IPS-15b (cell line): Measurements from ENCODE around the gene C16orf96.
"Not testable (repeated sequence)": the region's sequence is repeated elsewhere in the genome, so short reads cannot be mapped to it uniquely, and the experiment has no call there.

Experiments used
- H3K27me3 ChIP-seq: one replicate; pipeline ENCODE4 v1.6.1; 2013; ENCODE audit warnings: low read length; ENCODE audit not compliant: control insufficient read depth, insufficient read depth
- H3K36me3 ChIP-seq: one replicate; pipeline ENCODE4 v1.6.1; 2013; ENCODE audit warnings: low read length; ENCODE audit not compliant: control insufficient read depth, insufficient read depth
- H3K4me1 ChIP-seq: one replicate; pipeline ENCODE4 v1.6.1; 2013; ENCODE audit warnings: mild to moderate bottlenecking, low read length; ENCODE audit not compliant: control insufficient read depth, insufficient read depth
- H3K4me3 ChIP-seq: one replicate; pipeline ENCODE4 v1.5.1; 2013; ENCODE audit warnings: low read depth, low read length
- H3K9ac ChIP-seq: one replicate; pipeline ENCODE4 v1.6.1; 2013; ENCODE audit warnings: low read depth, mild to moderate bottlenecking, low read length
- H3K9me3 ChIP-seq: one replicate; pipeline ENCODE4 v1.6.1; 2013; ENCODE audit warnings: mild to moderate bottlenecking, low read length; ENCODE audit not compliant: control insufficient read depth, insufficient read depth

C16orf96 gene

DNA sequence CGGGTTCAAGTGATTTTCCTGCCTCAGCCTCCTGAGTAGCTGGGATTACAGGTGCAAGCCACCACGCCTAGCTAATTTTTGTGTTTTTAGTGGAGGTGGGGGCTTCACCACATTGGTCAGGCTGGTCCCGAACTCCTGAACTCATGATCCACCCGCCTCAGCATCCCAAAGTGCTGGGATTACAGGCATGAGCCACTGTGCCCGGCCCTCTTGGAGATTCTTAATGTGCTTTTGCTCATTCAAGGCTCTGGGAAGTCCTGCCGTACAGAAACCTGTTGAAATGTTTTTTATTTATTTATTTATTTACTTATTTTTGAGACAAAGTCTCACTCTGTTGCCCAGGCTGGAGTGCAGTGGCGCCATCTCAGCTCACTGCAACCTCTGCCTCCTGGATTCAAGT is 17.8 kb downstream of the C16orf96 start:
- H3K36me3 ChIP-seq, H3K27me3 ChIP-seq, H3K4me3 ChIP-seq, H3K9me3 ChIP-seq, H3K9ac ChIP-seq: not testable (repeated sequence)
- peaks cover 17% of the 10 kb centered on the region for H3K4me1 ChIP-seq

DNA sequence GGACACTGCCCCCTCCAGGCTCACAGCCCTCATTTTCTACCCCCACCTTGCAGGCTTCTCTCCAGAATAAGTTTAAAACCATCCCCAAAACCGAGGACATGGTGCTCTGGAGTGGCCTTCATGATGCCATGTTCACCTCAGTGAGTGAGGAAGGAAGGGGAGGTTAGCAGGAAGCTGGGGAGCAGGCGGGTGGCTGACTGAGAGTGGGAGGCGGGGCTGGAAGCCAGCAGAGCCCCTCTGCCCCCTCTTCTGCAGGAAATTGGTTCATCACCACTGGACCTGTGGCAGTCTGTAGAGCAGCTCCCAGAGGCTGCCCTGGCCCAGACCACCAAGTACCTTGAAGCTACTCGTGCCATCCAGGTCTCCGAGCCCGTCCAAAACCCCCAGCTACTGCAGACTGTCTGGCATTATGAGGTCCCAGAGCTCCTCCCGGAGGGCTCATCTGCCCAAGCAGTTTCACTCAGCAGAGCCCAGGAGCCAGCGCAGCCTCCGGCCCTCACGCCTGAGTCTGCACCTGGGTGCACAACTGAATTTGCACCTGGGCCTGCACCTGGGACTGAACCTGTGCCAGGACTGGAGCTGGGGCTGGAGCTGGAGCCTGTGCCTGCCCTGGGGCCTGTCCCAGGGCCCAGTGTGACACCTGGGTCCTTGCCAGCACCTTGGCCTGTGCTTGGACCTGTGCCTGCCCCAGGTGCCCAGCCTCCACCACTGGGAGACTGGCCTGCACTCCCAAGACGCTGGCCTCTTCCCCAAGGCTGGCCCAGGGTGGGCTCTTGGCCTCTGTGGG is 19.0 kb downstream of the C16orf96 start:
- Histone ChIP-seq H3K4me1 (peaks cover 11% of the 10 kb centered on the region), H3K9me3 (no peaks in the 10 kb centered on the region), H3K4me3 (no peak overlapping the region), H3K9ac (no peak overlapping the region), H3K27me3 (no peaks in the 10 kb centered on the region), H3K36me3 (no peaks in the 10 kb centered on the region)

DNA sequence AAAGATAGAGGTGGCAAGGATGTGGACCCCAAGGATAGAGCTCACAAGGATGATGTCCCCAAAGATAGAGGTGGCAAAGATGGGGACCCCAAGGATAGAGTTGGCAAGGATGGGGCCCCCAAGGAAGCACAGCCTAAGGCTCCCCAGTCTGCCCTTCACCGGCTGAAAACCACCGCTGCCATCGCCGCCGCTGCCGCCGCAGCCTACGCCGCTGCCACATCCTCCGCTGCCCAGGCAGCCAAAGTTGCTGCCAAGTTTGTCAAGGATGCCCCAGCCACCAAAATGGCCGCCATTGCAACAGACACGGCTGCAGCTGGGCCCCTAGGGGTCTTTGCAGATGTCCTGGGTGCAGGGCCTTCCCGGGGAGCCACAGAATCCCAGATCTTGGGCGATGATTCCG is 19.9 kb downstream of the C16orf96 start:
- no peaks in the 10 kb centered on the region for H3K27me3 ChIP-seq
- no peaks in the 10 kb centered on the region for H3K9me3 ChIP-seq

DNA sequence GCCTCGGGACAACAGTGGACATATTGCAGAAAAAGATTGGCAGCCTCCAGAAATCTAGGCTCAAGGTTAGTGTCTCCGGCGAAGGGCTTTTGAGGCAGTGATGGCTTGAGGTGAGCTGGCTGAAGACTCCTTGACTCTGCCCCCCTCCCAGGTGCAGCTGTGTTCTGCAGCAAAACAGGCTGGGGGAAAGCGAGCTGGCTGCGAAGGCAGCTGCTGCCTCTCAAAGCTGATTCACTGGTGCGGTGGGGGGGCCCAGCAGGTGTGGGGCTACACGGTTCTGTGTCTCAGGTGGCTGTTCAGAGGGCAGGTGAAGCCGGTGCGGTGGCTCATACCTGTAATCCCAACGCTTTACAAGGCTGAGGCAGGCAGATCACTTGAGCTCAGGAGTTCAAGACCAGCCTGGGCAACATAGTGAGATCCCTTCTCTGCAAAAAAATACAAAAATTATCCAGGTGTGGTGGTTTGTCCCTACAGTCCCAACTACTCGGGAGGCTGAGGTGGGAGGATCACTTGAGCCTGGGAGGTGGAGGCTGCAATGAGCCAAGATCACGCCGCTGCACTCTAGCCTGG is 22.9 kb downstream of the C16orf96 start:
- H3K9me3 ChIP-seq = no peaks in the 10 kb centered on the region
- H3K4me3 ChIP-seq = no peak overlapping the region
- no peak overlapping the region for H3K9ac ChIP-seq
- H3K4me1 ChIP-seq = no peaks in the 10 kb centered on the region
- H3K36me3 ChIP-seq = no peaks in the 10 kb centered on the region
- H3K27me3 ChIP-seq = no peaks in the 10 kb centered on the region

More for the DNA sequence above, 19.9 kb downstream of the C16orf96 start:
- Histone ChIP-seq H3K9ac (no peak overlapping the region), H3K4me3 (no peak overlapping the region), H3K4me1 (peaks cover 6% of the 10 kb centered on the region), H3K36me3 (no peaks in the 10 kb centered on the region)

DNA sequence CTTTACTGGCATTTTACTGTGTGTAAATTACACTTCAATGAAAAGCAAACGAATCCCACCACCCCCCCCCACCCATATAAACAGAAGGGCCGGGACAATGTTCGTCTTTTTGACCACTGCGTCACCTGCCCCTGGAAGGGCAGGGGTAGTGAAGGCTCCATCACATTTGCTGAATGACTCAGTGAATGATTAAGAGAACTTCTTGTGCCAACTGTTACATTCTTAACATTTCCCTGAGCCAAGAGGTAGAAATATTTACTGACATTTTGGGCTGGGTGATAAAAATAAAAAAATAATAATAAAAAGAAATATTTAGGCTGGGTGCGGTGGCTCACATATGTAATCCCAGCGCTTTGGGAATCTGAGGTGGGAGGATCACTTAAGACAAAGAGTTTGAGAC is 24.1 kb downstream of the C16orf96 start:
- no peak overlapping the region for H3K9ac ChIP-seq
- no peak overlapping the region for H3K4me3 ChIP-seq
- H3K36me3 ChIP-seq = no peaks in the 10 kb centered on the region
- no peaks in the 10 kb centered on the region for H3K4me1 ChIP-seq
- H3K9me3 ChIP-seq = no peaks in the 10 kb centered on the region
- no peaks in the 10 kb centered on the region for H3K27me3 ChIP-seq

DNA sequence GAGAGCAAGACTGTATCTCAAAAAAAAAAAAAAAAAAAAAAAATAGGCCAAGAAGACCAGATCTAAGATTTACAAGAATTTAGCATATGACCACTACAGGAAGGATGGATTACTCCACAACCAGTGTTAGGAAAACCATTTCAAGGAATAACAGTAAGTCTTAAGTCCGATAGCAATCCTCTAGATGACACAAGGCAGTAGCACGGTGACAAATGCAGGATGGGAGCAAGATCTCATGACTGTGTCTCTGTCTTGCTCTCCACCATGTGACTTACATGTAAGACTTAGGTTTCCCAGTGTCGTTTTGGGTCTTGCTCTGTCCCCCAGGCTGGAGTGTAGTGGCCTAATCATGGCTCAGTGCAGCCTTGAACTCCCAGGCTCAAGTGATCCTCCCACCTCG is 27.8 kb downstream of the C16orf96 start:
- H3K27me3 ChIP-seq = no peaks in the 10 kb centered on the region
- no peak overlapping the region for H3K9ac ChIP-seq
- peaks cover 4% of the 10 kb centered on the region for H3K9me3 ChIP-seq
- no peaks in the 10 kb centered on the region for H3K36me3 ChIP-seq
- H3K4me3 ChIP-seq = no peak overlapping the region
- no peaks in the 10 kb centered on the region for H3K4me1 ChIP-seq

DNA sequence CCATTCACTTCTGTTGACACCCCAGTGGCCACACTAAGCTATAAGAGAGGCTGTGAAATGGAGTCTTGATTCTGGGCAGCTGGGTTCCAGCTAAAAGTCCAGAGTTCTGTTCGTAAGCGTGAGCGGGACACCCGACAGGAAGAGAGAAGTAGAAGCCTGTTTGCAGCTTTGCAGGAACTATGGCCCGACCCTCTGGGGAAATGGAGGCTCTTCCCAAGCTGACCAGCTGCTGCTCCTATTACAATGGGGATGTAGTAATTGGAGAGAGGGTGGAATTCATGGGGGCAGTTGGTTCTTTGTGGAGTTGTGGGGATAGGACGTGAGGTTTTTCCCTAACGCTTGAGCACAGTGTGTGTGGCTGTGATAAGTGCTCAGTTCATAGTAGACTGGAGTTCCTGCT is 30.2 kb downstream of the C16orf96 start:
- H3K9me3 ChIP-seq = peaks cover 4% of the 10 kb centered on the region
- no peaks in the 10 kb centered on the region for H3K36me3 ChIP-seq
- no peaks in the 10 kb centered on the region for H3K27me3 ChIP-seq
- H3K4me1 ChIP-seq = no peaks in the 10 kb centered on the region
- H3K4me3 ChIP-seq = no peak overlapping the region
- no peak overlapping the region for H3K9ac ChIP-seq

DNA sequence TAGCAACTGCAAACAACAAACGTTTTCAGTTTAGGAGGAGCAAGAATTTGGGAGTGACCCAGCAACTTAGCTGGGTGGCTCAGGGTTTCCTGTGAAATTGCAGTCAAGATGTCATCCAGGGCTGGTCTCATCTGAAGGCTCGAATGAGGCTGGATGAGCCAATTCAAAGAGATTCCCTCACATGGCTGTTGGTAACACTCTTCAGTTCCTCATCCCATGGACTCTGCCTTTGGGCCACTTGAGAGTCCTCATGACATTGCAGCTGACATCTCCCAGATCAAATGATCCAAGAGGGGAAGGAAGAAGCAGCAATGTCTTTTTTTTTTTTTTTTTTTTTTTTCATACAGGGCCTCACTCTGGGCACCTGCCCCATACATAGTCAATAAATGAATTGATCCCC is 32.2 kb downstream of the C16orf96 start:
- Histone ChIP-seq H3K9me3 (peaks cover 4% of the 10 kb centered on the region), H3K9ac (no peak overlapping the region), H3K27me3 (no peaks in the 10 kb centered on the region), H3K36me3 (no peaks in the 10 kb centered on the region), H3K4me1 (peaks cover 8% of the 10 kb centered on the region), H3K4me3 (no peak overlapping the region)

DNA sequence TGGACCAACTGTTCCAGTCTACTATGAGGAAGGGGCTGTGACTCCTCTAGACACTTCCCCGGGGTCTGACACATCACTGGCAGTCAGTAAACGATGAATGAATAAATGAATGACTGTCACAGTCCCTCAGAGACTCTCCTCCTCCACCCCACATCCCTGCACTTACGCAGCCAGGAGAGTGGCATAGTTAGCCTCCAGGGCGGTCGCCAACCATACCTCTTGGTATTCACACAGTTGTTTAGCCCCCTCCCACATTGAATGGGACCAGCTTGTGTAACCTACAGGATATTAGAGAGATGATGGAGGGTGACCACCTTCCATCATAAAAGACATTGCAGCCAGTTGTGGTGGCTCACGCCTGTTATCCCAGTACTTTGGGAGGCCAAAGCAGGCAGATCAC is 32.8 kb downstream of the C16orf96 start:
- H3K4me3 ChIP-seq = no peak overlapping the region
- H3K9ac ChIP-seq = no peak overlapping the region

DNA sequence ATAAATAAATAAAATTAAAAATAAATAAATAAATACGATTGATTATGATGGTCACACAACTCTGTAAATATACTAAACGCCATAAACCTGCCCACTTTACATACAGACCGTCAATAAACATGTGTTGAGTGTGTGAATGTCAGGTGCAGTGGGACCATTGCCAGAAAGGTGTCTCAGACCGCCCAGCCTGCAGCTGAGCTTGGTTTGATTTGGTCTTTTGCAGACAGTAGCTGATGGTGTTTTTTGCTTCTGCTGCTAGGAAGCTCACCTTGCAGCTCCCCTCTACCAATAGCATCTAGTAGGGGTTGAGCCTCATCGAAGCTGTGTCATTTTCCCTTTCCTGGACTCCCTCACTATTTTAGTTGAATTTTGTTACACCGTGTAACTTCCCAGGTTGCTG is 35.1 kb downstream of the C16orf96 start:
- peaks cover 15% of the 10 kb centered on the region for H3K4me1 ChIP-seq
- H3K36me3 ChIP-seq = no peaks in the 10 kb centered on the region
- no peaks in the 10 kb centered on the region for H3K27me3 ChIP-seq

More for the DNA sequence above, 32.8 kb downstream of the C16orf96 start:
- Histone ChIP-seq H3K4me1 (peaks cover 13% of the 10 kb centered on the region), H3K36me3 (no peaks in the 10 kb centered on the region), H3K9me3 (peaks cover 4% of the 10 kb centered on the region), H3K27me3 (no peaks in the 10 kb centered on the region)

DNA sequence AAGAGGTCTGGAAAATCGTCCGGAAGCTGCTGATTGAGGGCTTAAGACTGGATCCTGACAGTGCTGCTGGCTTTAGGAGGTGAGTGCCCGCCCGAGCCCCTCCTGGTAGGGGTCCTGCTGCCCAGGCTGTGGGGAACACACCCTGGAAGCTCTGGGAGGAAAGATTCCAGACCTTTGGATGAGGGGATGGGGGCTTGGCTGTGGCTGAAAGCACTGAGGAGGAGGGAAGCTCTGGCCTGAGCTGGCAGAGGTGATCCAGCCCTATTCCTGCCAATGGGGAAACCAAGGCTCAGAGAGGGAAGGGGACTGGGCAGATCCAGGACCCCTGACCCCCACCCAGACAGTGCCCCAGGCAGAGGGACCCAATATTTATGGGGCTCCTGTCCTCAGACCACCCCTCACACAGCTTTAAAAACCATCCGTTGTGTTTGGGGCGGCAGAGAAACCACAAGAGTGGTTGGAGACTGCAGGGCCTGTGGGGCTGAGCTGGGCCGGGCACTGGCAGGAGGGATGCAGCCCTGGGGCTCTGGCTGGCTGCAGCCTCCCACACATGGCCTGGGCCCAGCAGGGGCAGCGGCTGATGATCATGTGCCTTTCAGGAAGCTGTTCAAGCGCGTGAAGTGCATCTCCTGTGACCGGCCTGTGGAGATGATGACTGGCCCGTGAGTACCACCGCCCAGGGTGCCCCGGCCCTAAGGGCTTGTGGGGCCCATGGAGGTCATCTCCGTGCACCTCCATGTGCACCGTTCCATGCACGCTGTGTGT is 35.7 kb downstream of the C16orf96 start:
- no peaks in the 10 kb centered on the region for H3K36me3 ChIP-seq
- H3K9me3 ChIP-seq = peaks cover 4% of the 10 kb centered on the region
- no peaks in the 10 kb centered on the region for H3K27me3 ChIP-seq
- H3K4me1 ChIP-seq = peaks cover 15% of the 10 kb centered on the region
- H3K4me3 ChIP-seq = no peak overlapping the region
- H3K9ac ChIP-seq = no peak overlapping the region

More for the DNA sequence above, 35.1 kb downstream of the C16orf96 start:
- Histone ChIP-seq H3K9ac (no peak overlapping the region), H3K9me3 (peaks cover 4% of the 10 kb centered on the region), H3K4me3 (no peak overlapping the region)

DNA sequence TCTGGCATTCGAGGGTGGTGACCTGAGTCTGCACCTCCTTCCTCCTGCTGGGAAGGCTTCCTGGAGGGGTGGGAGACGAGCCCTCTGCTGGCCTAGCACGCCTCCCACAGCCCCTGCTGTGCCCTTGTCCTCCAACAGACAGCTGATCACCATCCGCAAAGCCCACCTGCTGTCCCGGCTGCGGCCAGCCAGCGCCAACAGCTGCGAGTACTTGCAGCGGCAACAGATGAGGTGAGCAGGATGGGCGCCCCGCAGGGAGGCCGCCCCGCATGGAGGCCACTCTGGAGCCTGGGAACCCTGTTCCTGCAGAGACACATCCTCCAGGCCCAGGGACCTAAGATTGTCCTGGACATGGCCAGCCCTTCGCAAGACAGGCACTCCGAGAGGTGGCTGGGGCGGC is 36.9 kb downstream of the C16orf96 start:
- Histone ChIP-seq H3K9me3 (peaks cover 4% of the 10 kb centered on the region), H3K36me3 (no peaks in the 10 kb centered on the region), H3K4me3 (no peak overlapping the region), H3K4me1 (peaks cover 15% of the 10 kb centered on the region), H3K27me3 (no peaks in the 10 kb centered on the region), H3K9ac (no peak overlapping the region)
